Measurements from ENCODE around the gene C1QTNF5.

C1QTNF5 gene

GRCh38 chr11:119341222-119342022, 739 bp upstream of the C1QTNF5 start:
- H3K36me3 ChIP-seq (ENCODE audit: control insufficient read depth, insufficient read depth, low read length), result peaks cover 5% of the 10 kb centered on the region
- peak overlapping the region; percentile 65 for H3K4me3 ChIP-seq (ENCODE audit: low read depth, low read length)
- no peaks in the 10 kb centered on the region for H3K9me3 ChIP-seq (ENCODE audit: control insufficient read depth, insufficient read depth, low read length)
- peaks cover 22% of the 10 kb centered on the region for H3K4me1 ChIP-seq (ENCODE audit: control insufficient read depth, insufficient read depth, low read length)
- H3K9ac ChIP-seq (ENCODE audit: low read depth, low read length), result no peak overlapping the region
- peaks cover 52% of the 10 kb centered on the region for H3K27me3 ChIP-seq (ENCODE audit: control insufficient read depth, insufficient read depth, low read length)
- no peak overlapping the region for H3K27ac ChIP-seq (ENCODE audit: low read depth, low read length)

GRCh38 chr11:119339589-119340334, 921 bp downstream of the C1QTNF5 start:
- Histone ChIP-seq H3K27ac (ENCODE audit: low read depth, low read length) (no peak overlapping the region), H3K27me3 (ENCODE audit: control insufficient read depth, insufficient read depth, low read length) (peaks cover 48% of the 10 kb centered on the region), H3K9ac (ENCODE audit: low read depth, low read length) (no peak overlapping the region), H3K4me1 (ENCODE audit: control insufficient read depth, insufficient read depth, low read length) (peaks cover 31% of the 10 kb centered on the region), H3K4me3 (ENCODE audit: low read depth, low read length) (peak overlapping the region; percentile 65), H3K9me3 (ENCODE audit: control insufficient read depth, insufficient read depth, low read length) (no peaks in the 10 kb centered on the region), H3K36me3 (ENCODE audit: control insufficient read depth, insufficient read depth, low read length) (peaks cover 14% of the 10 kb centered on the region)

- H3K4me1 ChIP-seq (ENCODE audit: control insufficient read depth, insufficient read depth, low read length), result peaks cover 31% of the 10 kb centered on the region
- peaks cover 14% of the 10 kb centered on the region for H3K36me3 ChIP-seq (ENCODE audit: control insufficient read depth, insufficient read depth, low read length)
- peak overlapping the region; percentile 65 for H3K4me3 ChIP-seq (ENCODE audit: low read depth, low read length)
These were observed 1.6 kb downstream of the C1QTNF5 start for GRCh38 chr11:119338965-119339588.

GRCh38 chr11:119338318-119338890, 2.3 kb downstream of the C1QTNF5 start:
- H3K4me1 ChIP-seq (ENCODE audit: control insufficient read depth, insufficient read depth, low read length), result peaks cover 34% of the 10 kb centered on the region
- H3K27ac ChIP-seq (ENCODE audit: low read depth, low read length), result peak overlapping the region; percentile 85
- peaks cover 14% of the 10 kb centered on the region for H3K36me3 ChIP-seq (ENCODE audit: control insufficient read depth, insufficient read depth, low read length)
- no peak overlapping the region for H3K9ac ChIP-seq (ENCODE audit: low read depth, low read length)
- peak overlapping the region; percentile 65 for H3K4me3 ChIP-seq (ENCODE audit: low read depth, low read length)
- H3K27me3 ChIP-seq (ENCODE audit: control insufficient read depth, insufficient read depth, low read length), result peaks cover 48% of the 10 kb centered on the region
- H3K9me3 ChIP-seq (ENCODE audit: control insufficient read depth, insufficient read depth, low read length), result no peaks in the 10 kb centered on the region

More at GRCh38 chr11:119338965-119339588, 1.6 kb downstream of the C1QTNF5 start:
- Histone ChIP-seq H3K9me3 (ENCODE audit: control insufficient read depth, insufficient read depth, low read length) (no peaks in the 10 kb centered on the region), H3K9ac (ENCODE audit: low read depth, low read length) (no peak overlapping the region), H3K27me3 (ENCODE audit: control insufficient read depth, insufficient read depth, low read length) (peaks cover 48% of the 10 kb centered on the region), H3K27ac (ENCODE audit: low read depth, low read length) (no peak overlapping the region)

- Histone ChIP-seq H3K27me3 (ENCODE audit: control insufficient read depth, insufficient read depth, low read length) (peaks cover 44% of the 10 kb centered on the region), H3K9ac (ENCODE audit: low read depth, low read length) (no peak overlapping the region), H3K4me1 (ENCODE audit: control insufficient read depth, insufficient read depth, low read length) (peaks cover 34% of the 10 kb centered on the region), H3K9me3 (ENCODE audit: control insufficient read depth, insufficient read depth, low read length) (no peaks in the 10 kb centered on the region), H3K36me3 (ENCODE audit: control insufficient read depth, insufficient read depth, low read length) (peaks cover 14% of the 10 kb centered on the region), H3K4me3 (ENCODE audit: low read depth, low read length) (peak overlapping the region; percentile 65), H3K27ac (ENCODE audit: low read depth, low read length) (peak overlapping the region; percentile 85)
These were observed 2.9 kb downstream of the C1QTNF5 start for GRCh38 chr11:119337581-119338317.

GRCh38 chr11:119336744-119337469, 3.8 kb downstream of the C1QTNF5 start:
- peaks cover 14% of the 10 kb centered on the region for H3K36me3 ChIP-seq (ENCODE audit: control insufficient read depth, insufficient read depth, low read length)
- peaks cover 36% of the 10 kb centered on the region for H3K27me3 ChIP-seq (ENCODE audit: control insufficient read depth, insufficient read depth, low read length)
- H3K9me3 ChIP-seq (ENCODE audit: control insufficient read depth, insufficient read depth, low read length), result no peaks in the 10 kb centered on the region
- H3K27ac ChIP-seq (ENCODE audit: low read depth, low read length), result peak overlapping the region; percentile 85
- H3K4me1 ChIP-seq (ENCODE audit: control insufficient read depth, insufficient read depth, low read length), result peaks cover 34% of the 10 kb centered on the region
- H3K4me3 ChIP-seq (ENCODE audit: low read depth, low read length), result 0 out of 2 replicates have a peak overlapping the region, but pooled peaks have one; percentile 65
- no peak overlapping the region for H3K9ac ChIP-seq (ENCODE audit: low read depth, low read length)

- Histone ChIP-seq H3K36me3 (ENCODE audit: control insufficient read depth, insufficient read depth, low read length) (peaks cover 14% of the 10 kb centered on the region), H3K27me3 (ENCODE audit: control insufficient read depth, insufficient read depth, low read length) (peaks cover 26% of the 10 kb centered on the region), H3K9me3 (ENCODE audit: control insufficient read depth, insufficient read depth, low read length) (no peaks in the 10 kb centered on the region), H3K9ac (ENCODE audit: low read depth, low read length) (no peak overlapping the region), H3K4me1 (ENCODE audit: control insufficient read depth, insufficient read depth, low read length) (peaks cover 34% of the 10 kb centered on the region), H3K27ac (ENCODE audit: low read depth, low read length) (no peak overlapping the region), H3K4me3 (ENCODE audit: low read depth, low read length) (peak overlapping the region; percentile 95)
These were observed 4.8 kb downstream of the C1QTNF5 start for GRCh38 chr11:119335655-119336543.

GRCh38 chr11:119335091-119335654, 5.5 kb downstream of the C1QTNF5 start:
- peaks cover 18% of the 10 kb centered on the region for H3K27me3 ChIP-seq (ENCODE audit: control insufficient read depth, insufficient read depth, low read length)
- peaks cover 34% of the 10 kb centered on the region for H3K4me1 ChIP-seq (ENCODE audit: control insufficient read depth, insufficient read depth, low read length)
- H3K9ac ChIP-seq (ENCODE audit: low read depth, low read length), result peak overlapping the region; percentile 79
- H3K4me3 ChIP-seq (ENCODE audit: low read depth, low read length), result peak overlapping the region; percentile 95
- H3K9me3 ChIP-seq (ENCODE audit: control insufficient read depth, insufficient read depth, low read length), result no peaks in the 10 kb centered on the region
- no peak overlapping the region for H3K27ac ChIP-seq (ENCODE audit: low read depth, low read length)
- H3K36me3 ChIP-seq (ENCODE audit: control insufficient read depth, insufficient read depth, low read length), result peaks cover 14% of the 10 kb centered on the region

Data from HUES48 (cell line).